ENCODE results near the gene MYPOP. TPM values are rescaled to one million over a fixed set of nuclear protein-coding genes. Genes with fewer than 3 reads are reported as not detected.
A peak's percentile ranks its signal among the peaks of the same experiment; 100 is the strongest.

MYPOP gene
- total RNA-seq, 1 experiment from 2014 or later: 9.0 TPM

DNA sequence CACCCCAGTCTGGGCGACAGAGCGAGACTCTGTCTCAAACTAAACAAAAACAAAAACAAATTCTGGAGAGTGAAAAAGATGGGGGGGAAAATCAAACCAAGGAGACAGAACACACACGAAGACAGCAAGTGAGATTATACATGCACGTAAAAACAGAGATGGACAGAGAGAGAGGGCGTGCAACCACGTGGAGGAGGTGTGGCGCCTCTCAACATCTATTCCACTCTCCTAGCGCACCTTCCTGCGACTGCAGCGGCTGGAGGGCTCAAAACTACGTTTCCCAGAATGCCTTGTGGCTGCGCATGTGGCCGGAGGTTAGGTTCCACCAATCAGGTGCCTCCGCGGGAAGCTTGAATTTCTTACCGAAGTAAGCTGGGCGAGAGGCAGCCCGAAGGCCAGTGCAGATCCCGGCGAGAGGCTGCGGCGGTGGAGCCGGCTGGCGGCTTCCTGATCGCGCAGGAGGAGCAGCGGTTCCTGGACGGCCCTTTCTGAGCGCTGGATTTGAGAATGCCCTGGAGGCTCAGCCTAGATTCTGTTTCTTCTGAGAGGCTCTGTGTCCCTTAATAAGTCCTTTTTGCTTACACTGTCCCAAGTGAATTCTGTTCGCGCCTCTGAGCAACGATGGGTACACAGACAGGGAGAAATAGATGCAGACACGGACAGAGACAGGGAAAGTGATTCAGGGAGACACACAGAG lies 25.3 kb upstream of the MYPOP start:
- Histone ChIP-seq H2BK12ac (ENCODE audit: insufficient read length, low read depth, low read length) (no peak overlapping the region), H2AFZ (ENCODE audit: low read length) (peak overlapping the region; percentile 75), H3K4me1 (ENCODE audit: insufficient read depth, low read length) (0 out of 2 replicates have a peak, but pooled peaks cover 3% of the 10 kb centered on the region), H4K20me1 (ENCODE audit: control insufficient read depth, insufficient read depth, insufficient read length) (no peaks in the 10 kb centered on the region), H3K23me2 (ENCODE audit: insufficient read length, low read depth, low read length, poor library complexity, severe bottlenecking) (peaks cover 4% of the 10 kb centered on the region), H4K5ac (ENCODE audit: insufficient read length, low read depth, low read length) (no peak overlapping the region), H3K79me2 (ENCODE audit: insufficient read depth, low read length) (no peaks in the 10 kb centered on the region), H3K18ac (ENCODE audit: insufficient read length, low read depth, low read length) (no peak overlapping the region), H3K4ac (ENCODE audit: low read depth, low read length) (no peak overlapping the region), H3K79me1 (ENCODE audit: insufficient read depth, low read depth, low read length, poor library complexity, severe bottlenecking) (no peaks in the 10 kb centered on the region), H2BK20ac (ENCODE audit: low read depth, low read length, poor library complexity, severe bottlenecking) (no peak overlapping the region), H3K9me3 (ENCODE audit: control insufficient read depth, low read depth, low read length) (no peaks in the 10 kb centered on the region), H3K14ac (ENCODE audit: insufficient read depth, low read length) (no peak overlapping the region), H4K91ac (ENCODE audit: insufficient read length, low read depth, low read length) (no peak overlapping the region), H3K27me3 (ENCODE audit: insufficient read depth, low read length) (no peaks in the 10 kb centered on the region; the same call in 1 of the 2 replicates), H4K8ac (replicated peaks; ENCODE audit: insufficient read length, low read depth, low read length) (no peak overlapping the region), H2AK5ac (ENCODE audit: insufficient read length, low read length) (no peak overlapping the region), H3K9ac (ENCODE audit: extremely low read depth, insufficient read length, low read length) (peak overlapping the region; percentile 20), H3T11ph (ENCODE audit: low read length) (no peak overlapping the region), H2BK5ac (ENCODE audit: insufficient read length, low read length) (no peak overlapping the region), H3K27ac (ENCODE audit: insufficient read length, low read depth, low read length) (no peak overlapping the region), H2BK15ac (ENCODE audit: low read depth, low read length) (no peak overlapping the region), H3K56ac (ENCODE audit: insufficient read length, low read depth, low read length) (no peak overlapping the region), H2BK120ac (ENCODE audit: low read depth, low read length, poor library complexity, severe bottlenecking) (no peak overlapping the region), H3K4me2 (ENCODE audit: insufficient read depth, insufficient read length, low read length) (peak overlapping the region; percentile 74), H3K23ac (ENCODE audit: insufficient read length, low read depth, low read length) (no peak overlapping the region)
- TF ChIP-seq, protein P1, sequence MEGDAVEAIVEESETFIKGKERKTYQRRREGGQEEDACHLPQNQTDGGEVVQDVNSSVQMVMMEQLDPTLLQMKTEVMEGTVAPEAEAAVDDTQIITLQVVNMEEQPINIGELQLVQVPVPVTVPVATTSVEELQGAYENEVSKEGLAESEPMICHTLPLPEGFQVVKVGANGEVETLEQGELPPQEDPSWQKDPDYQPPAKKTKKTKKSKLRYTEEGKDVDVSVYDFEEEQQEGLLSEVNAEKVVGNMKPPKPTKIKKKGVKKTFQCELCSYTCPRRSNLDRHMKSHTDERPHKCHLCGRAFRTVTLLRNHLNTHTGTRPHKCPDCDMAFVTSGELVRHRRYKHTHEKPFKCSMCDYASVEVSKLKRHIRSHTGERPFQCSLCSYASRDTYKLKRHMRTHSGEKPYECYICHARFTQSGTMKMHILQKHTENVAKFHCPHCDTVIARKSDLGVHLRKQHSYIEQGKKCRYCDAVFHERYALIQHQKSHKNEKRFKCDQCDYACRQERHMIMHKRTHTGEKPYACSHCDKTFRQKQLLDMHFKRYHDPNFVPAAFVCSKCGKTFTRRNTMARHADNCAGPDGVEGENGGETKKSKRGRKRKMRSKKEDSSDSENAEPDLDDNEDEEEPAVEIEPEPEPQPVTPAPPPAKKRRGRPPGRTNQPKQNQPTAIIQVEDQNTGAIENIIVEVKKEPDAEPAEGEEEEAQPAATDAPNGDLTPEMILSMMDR (conservative IDR thresholded peaks at IDR 0.05): peak; percentile 42; the same call in 2 of the 3 replicates
- DNase-seq: peak; percentile 98
- H3K9me3 Mint-ChIP-seq: no peaks in the 10 kb centered on the region; a peak in 1 of 5 replicates
- H3K4me3 Mint-ChIP-seq: peak overlapping the region; percentile 45 to 70
- WGBS (ENCODE audit: extremely low coverage, insufficient read length, low lambda C conversion rate): no CpG with 5 or more reads among the region's 33 CpGs
- H3K4me1 Mint-ChIP-seq: peaks cover 6 to 18% of the 10 kb centered on the region in 2 experiments
- H3K27ac Mint-ChIP-seq: no peak overlapping the region; a peak in 1 of 7 replicates
- H3K27me3 Mint-ChIP-seq (ENCODE audit: low read depth): peaks cover 53% of the 10 kb centered on the region
- H3K36me3 Mint-ChIP-seq (ENCODE audit: insufficient read depth in 1 of 3, low read depth in 3 of 3): no peaks in the 10 kb centered on the region
